Measurements from ENCODE around the gene ZYG11A. TPM values are rescaled to one million over a fixed set of nuclear protein-coding genes. Genes with fewer than 3 reads are reported as not detected.

The ZYG11A gene
- total and polyA plus RNA-seq, 2 of the 13 experiments (the other 11 are each of a cell fraction or from before 2014, with no cell fraction given) = not detected

DNA sequence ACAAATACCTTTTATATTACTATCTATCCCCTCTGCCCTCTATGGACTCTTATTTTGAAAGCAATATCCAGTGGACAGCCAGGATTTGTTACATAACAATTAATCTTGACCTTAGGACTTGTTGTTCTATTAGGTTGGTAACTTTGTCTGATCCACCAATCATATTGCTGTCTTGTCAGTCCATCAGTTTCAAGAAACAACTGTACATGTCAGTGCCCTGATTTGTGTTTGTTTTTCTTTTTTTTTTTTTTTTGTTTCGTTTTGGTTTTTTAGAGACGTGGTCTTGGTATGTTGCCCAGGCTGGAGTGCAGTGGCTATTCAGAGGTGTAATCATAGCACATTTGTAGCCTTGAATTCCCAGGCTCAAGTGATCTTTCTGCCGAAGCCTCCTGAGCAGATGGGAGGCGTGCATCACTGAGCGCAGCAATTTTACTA lies 83.0 kb downstream of the ZYG11A start (continued):
- TF ChIP-seq ZNF136 (CRISPR knock-in tag; IDR thresholded peaks at IDR 0.05; ENCODE audit: low read depth) (no peak), MAZ (IDR thresholded peaks at IDR 0.05; ENCODE audit: borderline replicate concordance, low read depth, low read length) (no peak), MAZ (CRISPR knock-in tag; IDR thresholded peaks at IDR 0.05; ENCODE audit: low read depth) (no peak), NFIB (CRISPR knock-in tag; IDR thresholded peaks at IDR 0.05; ENCODE audit: borderline replicate concordance) (no peak), SOX6 (IDR thresholded peaks at IDR 0.05) (no peak), SOX6 (CRISPR knock-in tag; IDR thresholded peaks at IDR 0.05) (peak; percentile 84), ZNF441 (CRISPR knock-in tag; IDR thresholded peaks at IDR 0.05; ENCODE audit: borderline replicate concordance) (no peak), FOXA1 (IDR thresholded peaks at IDR 0.05) (no peak), FOXA1 (CRISPR knock-in tag; IDR thresholded peaks at IDR 0.05) (0 out of 2 replicates have a peak, but pooled peaks have one; percentile 3), ZNF737 (CRISPR knock-in tag; IDR thresholded peaks at IDR 0.05; ENCODE audit: borderline replicate concordance) (no peak), ZMYM4 (CRISPR knock-in tag; IDR thresholded peaks at IDR 0.05) (no peak; the same call in 1 of the 2 replicates), ZNF550 (CRISPR knock-in tag; IDR thresholded peaks at IDR 0.05; ENCODE audit: borderline replicate concordance) (no peak), ZNF101 (CRISPR knock-in tag; IDR thresholded peaks at IDR 0.05; ENCODE audit: borderline replicate concordance, low read depth) (no peak), MEF2D (CRISPR knock-in tag; IDR thresholded peaks at IDR 0.05) (no peak), ARID2 (CRISPR knock-in tag; IDR thresholded peaks at IDR 0.05; ENCODE audit: borderline replicate concordance) (no peak), HDAC2 (CRISPR knock-in tag; IDR thresholded peaks at IDR 0.05) (peak; percentile 57; the same call in 1 of the 2 replicates), ZNF431 (CRISPR knock-in tag; IDR thresholded peaks at IDR 0.05; ENCODE audit: borderline replicate concordance, low read depth) (peak; percentile 32; the same call in 1 of the 2 replicates), AHR (CRISPR knock-in tag; IDR thresholded peaks at IDR 0.05) (no peak)
- TF ChIP-seq, protein P1, sequence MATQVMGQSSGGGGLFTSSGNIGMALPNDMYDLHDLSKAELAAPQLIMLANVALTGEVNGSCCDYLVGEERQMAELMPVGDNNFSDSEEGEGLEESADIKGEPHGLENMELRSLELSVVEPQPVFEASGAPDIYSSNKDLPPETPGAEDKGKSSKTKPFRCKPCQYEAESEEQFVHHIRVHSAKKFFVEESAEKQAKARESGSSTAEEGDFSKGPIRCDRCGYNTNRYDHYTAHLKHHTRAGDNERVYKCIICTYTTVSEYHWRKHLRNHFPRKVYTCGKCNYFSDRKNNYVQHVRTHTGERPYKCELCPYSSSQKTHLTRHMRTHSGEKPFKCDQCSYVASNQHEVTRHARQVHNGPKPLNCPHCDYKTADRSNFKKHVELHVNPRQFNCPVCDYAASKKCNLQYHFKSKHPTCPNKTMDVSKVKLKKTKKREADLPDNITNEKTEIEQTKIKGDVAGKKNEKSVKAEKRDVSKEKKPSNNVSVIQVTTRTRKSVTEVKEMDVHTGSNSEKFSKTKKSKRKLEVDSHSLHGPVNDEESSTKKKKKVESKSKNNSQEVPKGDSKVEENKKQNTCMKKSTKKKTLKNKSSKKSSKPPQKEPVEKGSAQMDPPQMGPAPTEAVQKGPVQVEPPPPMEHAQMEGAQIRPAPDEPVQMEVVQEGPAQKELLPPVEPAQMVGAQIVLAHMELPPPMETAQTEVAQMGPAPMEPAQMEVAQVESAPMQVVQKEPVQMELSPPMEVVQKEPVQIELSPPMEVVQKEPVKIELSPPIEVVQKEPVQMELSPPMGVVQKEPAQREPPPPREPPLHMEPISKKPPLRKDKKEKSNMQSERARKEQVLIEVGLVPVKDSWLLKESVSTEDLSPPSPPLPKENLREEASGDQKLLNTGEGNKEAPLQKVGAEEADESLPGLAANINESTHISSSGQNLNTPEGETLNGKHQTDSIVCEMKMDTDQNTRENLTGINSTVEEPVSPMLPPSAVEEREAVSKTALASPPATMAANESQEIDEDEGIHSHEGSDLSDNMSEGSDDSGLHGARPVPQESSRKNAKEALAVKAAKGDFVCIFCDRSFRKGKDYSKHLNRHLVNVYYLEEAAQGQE (IDR thresholded peaks at IDR 0.05; ENCODE audit: borderline replicate concordance in 1 of 2, low read depth in 1 of 2, low read length in 2 of 2) = no peak
- TF ChIP-seq, protein P2, sequence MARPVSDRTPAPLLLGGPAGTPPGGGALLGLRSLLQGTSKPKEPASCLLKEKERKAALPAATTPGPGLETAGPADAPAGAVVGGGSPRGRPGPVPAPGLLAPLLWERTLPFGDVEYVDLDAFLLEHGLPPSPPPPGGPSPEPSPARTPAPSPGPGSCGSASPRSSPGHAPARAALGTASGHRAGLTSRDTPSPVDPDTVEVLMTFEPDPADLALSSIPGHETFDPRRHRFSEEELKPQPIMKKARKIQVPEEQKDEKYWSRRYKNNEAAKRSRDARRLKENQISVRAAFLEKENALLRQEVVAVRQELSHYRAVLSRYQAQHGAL (CRISPR knock-in tag; IDR thresholded peaks at IDR 0.05; ENCODE audit: not compliant biosample characterization) = no peak
- TF ChIP-seq, protein P3, sequence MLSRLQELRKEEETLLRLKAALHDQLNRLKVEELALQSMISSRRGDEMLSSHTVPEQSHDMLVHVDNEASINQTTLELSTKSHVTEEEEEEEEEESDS (CRISPR knock-in tag; IDR thresholded peaks at IDR 0.05; ENCODE audit: borderline replicate concordance) = no peak
- TF ChIP-seq, protein P4, sequence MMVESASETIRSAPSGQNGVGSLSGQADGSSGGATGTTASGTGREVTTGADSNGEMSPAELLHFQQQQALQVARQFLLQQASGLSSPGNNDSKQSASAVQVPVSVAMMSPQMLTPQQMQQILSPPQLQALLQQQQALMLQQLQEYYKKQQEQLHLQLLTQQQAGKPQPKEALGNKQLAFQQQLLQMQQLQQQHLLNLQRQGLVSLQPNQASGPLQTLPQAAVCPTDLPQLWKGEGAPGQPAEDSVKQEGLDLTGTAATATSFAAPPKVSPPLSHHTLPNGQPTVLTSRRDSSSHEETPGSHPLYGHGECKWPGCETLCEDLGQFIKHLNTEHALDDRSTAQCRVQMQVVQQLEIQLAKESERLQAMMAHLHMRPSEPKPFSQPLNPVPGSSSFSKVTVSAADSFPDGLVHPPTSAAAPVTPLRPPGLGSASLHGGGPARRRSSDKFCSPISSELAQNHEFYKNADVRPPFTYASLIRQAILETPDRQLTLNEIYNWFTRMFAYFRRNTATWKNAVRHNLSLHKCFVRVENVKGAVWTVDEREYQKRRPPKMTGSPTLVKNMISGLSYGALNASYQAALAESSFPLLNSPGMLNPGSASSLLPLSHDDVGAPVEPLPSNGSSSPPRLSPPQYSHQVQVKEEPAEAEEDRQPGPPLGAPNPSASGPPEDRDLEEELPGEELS (CRISPR knock-in tag; IDR thresholded peaks at IDR 0.05) = peak; percentile 78
- TF ChIP-seq, protein P5, sequence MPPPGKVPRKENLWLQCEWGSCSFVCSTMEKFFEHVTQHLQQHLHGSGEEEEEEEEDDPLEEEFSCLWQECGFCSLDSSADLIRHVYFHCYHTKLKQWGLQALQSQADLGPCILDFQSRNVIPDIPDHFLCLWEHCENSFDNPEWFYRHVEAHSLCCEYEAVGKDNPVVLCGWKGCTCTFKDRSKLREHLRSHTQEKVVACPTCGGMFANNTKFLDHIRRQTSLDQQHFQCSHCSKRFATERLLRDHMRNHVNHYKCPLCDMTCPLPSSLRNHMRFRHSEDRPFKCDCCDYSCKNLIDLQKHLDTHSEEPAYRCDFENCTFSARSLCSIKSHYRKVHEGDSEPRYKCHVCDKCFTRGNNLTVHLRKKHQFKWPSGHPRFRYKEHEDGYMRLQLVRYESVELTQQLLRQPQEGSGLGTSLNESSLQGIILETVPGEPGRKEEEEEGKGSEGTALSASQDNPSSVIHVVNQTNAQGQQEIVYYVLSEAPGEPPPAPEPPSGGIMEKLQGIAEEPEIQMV (CRISPR knock-in tag; IDR thresholded peaks at IDR 0.05; ENCODE audit: low read depth) = no peak

All from HepG2 (cell line).